Fibroblast of lung (primary cell): ENCODE results near the gene UTS2R. TPM values are rescaled to one million over a fixed set of nuclear protein-coding genes. Genes with fewer than 3 reads are reported as not detected.

ENCODE experiments used
- DNase-seq, 2 donors: peaks; one replicate each; pipeline versions ENCODE4 v3.0.0 to v3.0.0-alpha.2; 2010; ENCODE audit warnings: low read depth in 2 of 2
- H2AFZ ChIP-seq: 2 replicates; pipeline ENCODE4 v1.5.1; 2012; ENCODE audit warnings: low read length, control low read depth, inconsistent platforms
- H3K27ac ChIP-seq: 2 replicates; pipeline ENCODE4 v1.5.1; 2011; ENCODE audit warnings: low read length, control low read depth; ENCODE audit not compliant: insufficient read depth
- H3K27me3 ChIP-seq: 2 replicates; pipeline ENCODE4 v1.5.1; 2011; ENCODE audit warnings: mild to moderate bottlenecking, low read length; ENCODE audit not compliant: control insufficient read depth, insufficient read depth
- H3K36me3 ChIP-seq: 2 replicates; pipeline ENCODE4 v1.5.1; 2011; ENCODE audit warnings: low read length; ENCODE audit not compliant: control insufficient read depth, insufficient read depth
- H3K4me1 ChIP-seq: 2 replicates; pipeline ENCODE4 v1.5.1; 2011; ENCODE audit warnings: low read length; ENCODE audit not compliant: control insufficient read depth, insufficient read depth; ENCODE audit errors: extremely low read depth
- H3K4me2 ChIP-seq: 2 replicates; pipeline ENCODE4 v1.5.1; 2011; ENCODE audit warnings: low read length, control low read depth; ENCODE audit not compliant: insufficient read depth; ENCODE audit errors: extremely low read depth
- H3K4me3 ChIP-seq, 4 experiments: fragments of 200-600 bp in 1 of 4; sonication (generic) in 1 of 4; replicated peaks in 1 of 4; 2 replicates each; pipeline ENCODE4 v1.5.1; 2011 to 2016; ENCODE audit warnings: low read length in 4 of 4, low read depth in 3 of 4, mild to moderate bottlenecking in 3 of 4, control low read depth in 2 of 4, inconsistent platforms in 1 of 4, mixed read lengths in 1 of 4; ENCODE audit not compliant: insufficient read depth in 1 of 4; ENCODE audit errors: control extremely low read depth in 1 of 4
- H3K79me2 ChIP-seq: 2 replicates; pipeline ENCODE4 v1.5.1; 2012; ENCODE audit warnings: mild to moderate bottlenecking, low read length, inconsistent platforms; ENCODE audit not compliant: control insufficient read depth, insufficient read depth
- H3K9ac ChIP-seq: 2 replicates; pipeline ENCODE4 v1.5.1; 2011; ENCODE audit warnings: mild to moderate bottlenecking, low read length, control low read depth; ENCODE audit not compliant: insufficient read depth
- H3K9me3 ChIP-seq: 2 replicates; pipeline ENCODE4 v1.5.1; 2012; ENCODE audit warnings: low read depth, low read length; ENCODE audit not compliant: control insufficient read depth, insufficient read depth
- H4K20me1 ChIP-seq: 2 replicates; pipeline ENCODE4 v1.5.1; 2011; ENCODE audit warnings: low read length; ENCODE audit not compliant: control insufficient read depth, insufficient read depth; ENCODE audit errors: extremely low read depth
- CTCF ChIP-seq, 2 donors: IDR thresholded peaks in 1 of 2; conservative IDR thresholded peaks in 1 of 2; 1 replicate in 1 of 2; 2 replicates in 1 of 2; pipeline ENCODE4 v1.5.1; 2011 to 2012; ENCODE audit warnings: low read length in 2 of 2, control low read depth in 1 of 2, inconsistent platforms in 1 of 2, low read depth in 1 of 2, mild to moderate bottlenecking in 1 of 2
- EZH2 ChIP-seq: IDR thresholded peaks from 2 replicates; pipeline ENCODE4 v1.5.1; 2012; ENCODE audit warnings: low read length, control low read depth, mild to moderate bottlenecking; ENCODE audit errors: missing control alignments
- polyA plus RNA-seq, 2 donors: library from polyadenylated mRNA; depleted of rRNA in 1 of 2; stranded (reverse) in 1 of 2; unstranded in 1 of 2; fragments of >200 nt; gene quantifications; 2 replicates each; pipeline ENCODE4 v1.2.1, GENCODE V29; 2011 to 2012; ENCODE audit warnings: missing spikeins in 1 of 2
- total RNA-seq: library from RNA; depleted of rRNA; stranded (reverse); fragments of >200 nt; gene quantifications from 2 replicates; pipeline ENCODE4 v1.2.1, GENCODE V29; 2014

UTS2R gene
- total and polyA plus RNA-seq, 2 donors (not counting 1 experiment from before 2014, with no cell fraction given), result not detected

- no peak overlapping the region for H2AFZ ChIP-seq
- no peak for DNase-seq
Measured at GRCh38 chr17:82367724-82368524, 3.6 kb upstream of the UTS2R start.

GRCh38 chr17:82369211-82369610, 2.4 kb upstream of the UTS2R start:
- no peak overlapping the region for H3K4me2 ChIP-seq
- no peaks in the 10 kb centered on the region for H3K79me2 ChIP-seq
- no peaks in the 10 kb centered on the region for H3K4me1 ChIP-seq
- DNase-seq, result no peak
- no peaks in the 10 kb centered on the region for H4K20me1 ChIP-seq
- H3K27me3 ChIP-seq, result peaks cover 28% of the 10 kb centered on the region
- no peaks in the 10 kb centered on the region for H3K9me3 ChIP-seq
- no peak overlapping the region for H3K27ac ChIP-seq
- H3K9ac ChIP-seq, result no peak overlapping the region
- no peak overlapping the region for H2AFZ ChIP-seq
- H3K4me3 ChIP-seq, result no peak overlapping the region
- H3K36me3 ChIP-seq, result no peaks in the 10 kb centered on the region
- no peak for TF ChIP-seq CTCF (conservative IDR thresholded peaks at IDR 0.05 in 1 of 2, IDR thresholded peaks at IDR 0.05 in 1 of 2; ENCODE audit: low read depth in 1 of 2, low read length in 2 of 2)
- no peak for TF ChIP-seq EZH2

More at GRCh38 chr17:82367724-82368524, 3.6 kb upstream of the UTS2R start:
- no peaks in the 10 kb centered on the region for H3K4me1 ChIP-seq
- no peaks in the 10 kb centered on the region for H4K20me1 ChIP-seq
- H3K27me3 ChIP-seq, result peaks cover 30% of the 10 kb centered on the region
- no peak overlapping the region for H3K4me2 ChIP-seq
- no peaks in the 10 kb centered on the region for H3K79me2 ChIP-seq
- H3K9me3 ChIP-seq, result no peaks in the 10 kb centered on the region
- no peak overlapping the region for H3K4me3 ChIP-seq
- TF ChIP-seq EZH2 (no peak), CTCF (conservative IDR thresholded peaks at IDR 0.05 in 1 of 2, IDR thresholded peaks at IDR 0.05 in 1 of 2; ENCODE audit: low read depth in 1 of 2, low read length in 2 of 2) (no peak)
- no peak overlapping the region for H3K27ac ChIP-seq
- H3K9ac ChIP-seq, result no peak overlapping the region
- no peaks in the 10 kb centered on the region for H3K36me3 ChIP-seq

GRCh38 chr17:82370471-82371332, 863 bp upstream of the UTS2R start:
- no peaks in the 10 kb centered on the region for H3K9me3 ChIP-seq
- peaks cover 39% of the 10 kb centered on the region for H3K27me3 ChIP-seq
- H3K4me3 ChIP-seq, result peak overlapping the region; percentile 7 to 44 (median 37)
- DNase-seq, result peak in 1 of 2 donors; percentile 17
- H3K9ac ChIP-seq, result no peak overlapping the region
- TF ChIP-seq CTCF (conservative IDR thresholded peaks at IDR 0.05 in 1 of 2, IDR thresholded peaks at IDR 0.05 in 1 of 2; ENCODE audit: low read depth in 1 of 2, low read length in 2 of 2), result no peak
- peak; percentile 75 for TF ChIP-seq EZH2
- no peaks in the 10 kb centered on the region for H3K4me1 ChIP-seq
- peak overlapping the region; percentile 75 for H3K4me2 ChIP-seq
- H3K79me2 ChIP-seq, result no peaks in the 10 kb centered on the region
- H2AFZ ChIP-seq, result peak overlapping the region; percentile 53
- H4K20me1 ChIP-seq, result no peaks in the 10 kb centered on the region
- no peak overlapping the region for H3K27ac ChIP-seq
- no peaks in the 10 kb centered on the region for H3K36me3 ChIP-seq
